Loucy (cell line): Measurements from ENCODE around the gene SAMD14.

Source experiments
- CTCF ChIP-seq: fragments of 200-600 bp; sonication (generic); conservative IDR thresholded peaks from 2 replicates; pipeline ENCODE4 v1.5.1; 2014; ENCODE audit warnings: mild to moderate bottlenecking, antibody characterized with exemption, low read length
- EZH2phosphoT487 ChIP-seq: fragments of 200-600 bp; IDR thresholded peaks from 2 replicates; pipeline ENCODE4 v1.6.1; 2018; ENCODE audit warnings: antibody characterized with exemption, mild to moderate bottlenecking, moderate library complexity, borderline replicate concordance

- TF ChIP-seq CTCF (no peak), EZH2phosphoT487 (no peak)
Observed at GRCh38 chr17:50149091-50149416, 19.1 kb upstream of the SAMD14 start.
